HCT116 (cell line): ENCODE results near the gene NCR3LG1. TPM values are rescaled to one million over a fixed set of nuclear protein-coding genes. Genes with fewer than 3 reads are reported as not detected.

Experiments used
- ATAC-seq: fragments of 200-7000 bp; cut with Tn5 transposase; 2 replicates; pipeline ENCODE4 v1.9.1; 2020; ENCODE audit warnings: mild to moderate bottlenecking, moderate library complexity
- BruUV-seq: library from RNA; stranded (reverse); fragments of 400-500 nt; replicated peaks from 2 replicates; lab custom pipeline; 2021; lab: Mats Ljungman, UMichigan
- CTCF ChIA-PET: fragments of 300-600 bp; sonication (Branson Sonifier 250); formaldehyde crosslinking; loops from one replicate; lab custom pipeline; 2021; ENCODE audit warnings: antibody characterized with exemption; lab: Charles Lee
- POLR2A ChIA-PET: fragments of 300-600, 350-600 bp; sonication (Branson Sonifier 250); formaldehyde crosslinking; loops from one replicate; lab custom pipeline; 2021; ENCODE audit warnings: antibody characterized with exemption; lab: Charles Lee
- RAD21 ChIA-PET, 2 experiments: fragments of 300-600 bp; sonication (Branson Sonifier 250); formaldehyde crosslinking; loops; one replicate each; lab custom pipeline; 2023; ENCODE audit warnings: low total read pairs in 2 of 2; ENCODE audit not compliant: uncharacterized antibody in 2 of 2, unreplicated experiment in 2 of 2, low non-redundant PET in 1 of 2; lab: Charles Lee
- DNase-seq: peaks from one replicate; pipeline ENCODE4 v3.0.0-alpha.2; 2010; ENCODE audit warnings: low read depth, low spot score
- H2AFZ ChIP-seq: fragments of 200-600 bp; shearing (Covaris generic), sonication (generic); 2 replicates; pipeline ENCODE4 v1.6.1; 2017; ENCODE audit warnings: low read depth, mixed run types, mixed read lengths, antibody characterized with exemption, low read length; ENCODE audit not compliant: poor library complexity, severe bottlenecking
- H3K27ac ChIP-seq: 2 replicates; pipeline ENCODE4 v1.5.1; 2012; ENCODE audit warnings: low read depth, low read length
- H3K27me3 ChIP-seq: fragments of 200-600 bp; sonication (generic); 2 replicates; pipeline ENCODE4 v1.6.1; 2016; ENCODE audit warnings: mixed run types, low read length, mixed read lengths; ENCODE audit not compliant: insufficient read depth
- H3K36me3 ChIP-seq, 2 experiments: fragments of 200-500 bp in 1 of 2; fragments of 200-600 bp in 1 of 2; sonication (Bioruptor generic) in 1 of 2; sonication (generic) in 1 of 2; 2 replicates each; pipeline versions ENCODE4 v1.5.1 to v1.6.1; 2014 to 2016; ENCODE audit warnings: low read length in 2 of 2, inconsistent platforms in 1 of 2, mixed read lengths in 1 of 2, mixed run types in 1 of 2; ENCODE audit not compliant: insufficient read depth in 2 of 2, control insufficient read depth in 1 of 2
- H3K4me1 ChIP-seq, 2 experiments: fragments of 200-600 bp in 1 of 2; sonication (generic) in 1 of 2; 2 replicates each; pipeline versions ENCODE4 v1.5.1 to v1.6.1; 2012 to 2017; ENCODE audit warnings: low read length in 2 of 2, inconsistent platforms in 1 of 2, mild to moderate bottlenecking in 1 of 2, mixed read lengths in 1 of 2, mixed run types in 1 of 2, moderate library complexity in 1 of 2; ENCODE audit not compliant: insufficient read depth in 2 of 2, control insufficient read depth in 1 of 2
- H3K4me2 ChIP-seq: fragments of 200-600 bp; sonication (generic); 2 replicates; pipeline ENCODE4 v1.6.1; 2017; ENCODE audit warnings: mixed run types, low read length, mixed read lengths
- H3K4me3 ChIP-seq, 2 experiments: fragments of 200-600 bp in 1 of 2; sonication (generic) in 1 of 2; replicated peaks in 1 of 2; 2 replicates each; pipeline ENCODE4 v1.5.1; 2011 to 2016; ENCODE audit warnings: low read length in 2 of 2, control low read depth in 1 of 2, low read depth in 1 of 2, mild to moderate bottlenecking in 1 of 2, mixed read lengths in 1 of 2, mixed run types in 1 of 2
- H3K79me2 ChIP-seq: fragments of 200-600 bp; sonication (generic); 2 replicates; pipeline ENCODE4 v1.6.1; 2017; ENCODE audit warnings: mild to moderate bottlenecking, mixed run types, low read length, moderate library complexity, mixed read lengths; ENCODE audit not compliant: insufficient read depth
- H3K9ac ChIP-seq: fragments of 200-600 bp; sonication (generic); 2 replicates; pipeline ENCODE4 v1.6.1; 2016; ENCODE audit warnings: low read length, mixed read lengths
- H3K9me2 ChIP-seq: fragments of 200-600 bp; sonication (generic), shearing (Covaris generic); 2 replicates; pipeline ENCODE4 v1.6.1; 2017; ENCODE audit warnings: mixed run types, mild to moderate bottlenecking, moderate library complexity; ENCODE audit not compliant: insufficient read depth
- H3K9me3 ChIP-seq, 2 experiments: fragments of 200-500 bp in 1 of 2; fragments of 200-600 bp in 1 of 2; sonication (Bioruptor generic) in 1 of 2; sonication (generic) in 1 of 2; 2 replicates each; pipeline ENCODE4 v1.6.1; 2014 to 2017; ENCODE audit warnings: low read length in 2 of 2, mixed read lengths in 2 of 2, inconsistent platforms in 1 of 2, low read depth in 1 of 2, mild to moderate bottlenecking in 1 of 2, mixed run types in 1 of 2, moderate library complexity in 1 of 2; ENCODE audit not compliant: control insufficient read depth in 1 of 2, insufficient read depth in 1 of 2
- H4K20me1 ChIP-seq: fragments of 200-600 bp; sonication (generic), shearing (Covaris generic); 2 replicates; pipeline ENCODE4 v1.6.1; 2017; ENCODE audit warnings: mixed run types, mild to moderate bottlenecking, moderate library complexity; ENCODE audit not compliant: insufficient read depth
- EGR1 ChIP-seq: IDR thresholded peaks from 2 replicates; pipeline ENCODE4 v1.6.1; 2012; ENCODE audit warnings: low read depth
- EZH2 ChIP-seq: fragments of 200-600 bp; sonication (generic); IDR thresholded peaks from 2 replicates; pipeline ENCODE4 v1.6.1; 2017; ENCODE audit warnings: antibody characterized with exemption, mixed run types
- JUND ChIP-seq: IDR thresholded peaks from 2 replicates; pipeline ENCODE4 v1.6.1; 2012
- POLR2AphosphoS5 ChIP-seq: IDR thresholded peaks from 2 replicates; pipeline ENCODE4 v1.6.1; 2011; ENCODE audit warnings: mild to moderate bottlenecking, low read depth, low read length, moderate library complexity
- SRF ChIP-seq: IDR thresholded peaks from 2 replicates; pipeline ENCODE4 v1.6.1; 2012; ENCODE audit warnings: low read depth
- YY1 ChIP-seq: IDR thresholded peaks from 2 replicates; pipeline ENCODE4 v1.6.1; 2011; ENCODE audit warnings: low read length, low read depth, moderate library complexity, mild to moderate bottlenecking; ENCODE audit not compliant: insufficient replicate concordance; ENCODE audit errors: extremely low read depth
- intact Hi-C: fragments of 100-400 bp; cut with micrococcal nuclease; formaldehyde crosslinking; loops from 2 replicates; pipeline ENCODE4 v1.10.0; 2022
- total RNA-seq: library from RNA; stranded (reverse); gene quantifications from one replicate; pipeline ENCODE4 v1.2.1, GENCODE V29; 2021; ENCODE audit not compliant: unreplicated experiment
- TF ChIP-seq, protein P1 (sequence below): IDR thresholded peaks from 2 replicates; pipeline ENCODE4 v1.6.1; 2011; ENCODE audit warnings: mild to moderate bottlenecking, low read length, moderate library complexity; ENCODE audit not compliant: insufficient replicate concordance; ENCODE audit errors: extremely low read depth
- TF ChIP-seq, protein P2 (sequence below): IDR thresholded peaks from 2 replicates; pipeline ENCODE4 v1.6.1; 2012
- TF ChIP-seq, protein P3 (sequence below), 3 experiments: fragments of 200-600 bp in 1 of 3; sonication (generic) in 1 of 3; IDR thresholded peaks in 2 of 3; conservative IDR thresholded peaks in 1 of 3; 2 replicates each; pipeline ENCODE4 v1.5.1; 2012 to 2017; ENCODE audit warnings: low read depth in 2 of 3, low read length in 2 of 3, antibody characterized with exemption in 1 of 3, borderline replicate concordance in 1 of 3, control low read depth in 1 of 3, mild to moderate bottlenecking in 1 of 3, mixed read lengths in 1 of 3, mixed run types in 1 of 3, moderate library complexity in 1 of 3; ENCODE audit not compliant: insufficient read depth in 1 of 3

The NCR3LG1 gene
- total RNA-seq, 1 experiment from 2014 or later, result 1.5 TPM

DNA sequence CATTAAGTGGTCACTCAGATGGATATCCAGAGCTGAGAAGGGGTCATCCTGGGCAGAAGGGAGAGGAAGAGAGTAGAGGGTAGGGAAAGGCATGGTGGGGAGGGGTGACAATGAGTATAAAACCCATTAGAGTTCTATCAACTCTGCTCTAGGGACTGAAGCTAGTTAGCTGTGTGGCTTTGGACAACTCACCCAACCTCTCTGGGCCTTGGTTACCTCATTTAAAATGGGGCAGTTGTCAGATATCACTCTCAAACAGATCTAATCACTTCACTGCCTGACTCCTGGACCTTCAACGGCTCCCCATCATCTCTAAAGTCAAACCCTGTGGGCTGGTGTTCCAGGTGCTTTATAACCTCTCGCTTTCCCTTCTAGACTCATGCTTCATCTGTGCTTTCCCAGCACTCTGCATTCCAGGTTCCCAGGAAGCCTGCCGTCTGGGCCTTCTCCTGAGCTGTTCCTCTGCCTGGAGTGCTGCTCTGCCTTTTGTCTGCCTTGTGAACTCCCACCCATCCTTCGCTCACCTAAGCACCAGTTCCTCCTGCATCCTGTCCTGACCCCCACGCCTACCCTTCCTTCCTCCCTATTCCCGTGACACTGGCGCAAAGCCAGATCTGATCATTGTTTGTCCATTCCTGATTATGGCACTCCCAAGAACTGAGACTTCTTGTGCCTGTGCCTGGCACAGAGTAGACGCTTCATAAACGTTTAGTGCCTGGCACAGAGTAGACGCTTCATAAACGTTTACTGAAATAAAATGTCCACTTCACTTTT lies 59.2 kb downstream of the NCR3LG1 start:
- no peaks in the 10 kb centered on the region for H4K20me1 ChIP-seq
- intact Hi-C loops, result no loop called here
- no peaks in the 10 kb centered on the region for H3K79me2 ChIP-seq
- peaks cover 10% of the 10 kb centered on the region; the same call in 1 of the 2 replicates for H3K27me3 ChIP-seq
- ChIA-PET CTCF (interaction anchor here (0.8 kb wide), 1 partner anchor 39 kb away, joined by 3 read pairs; no protein-coding TSS in a partner anchor), RAD21 (no interaction called here)
- no peak overlapping the region for H2AFZ ChIP-seq
- H3K27ac ChIP-seq, result no peak overlapping the region
- no peak overlapping the region for H3K4me2 ChIP-seq
- peaks cover 0 to 4% of the 10 kb centered on the region in 2 experiments; a peak in 2 of 4 replicates for H3K4me1 ChIP-seq
- H3K9me2 ChIP-seq, result no peaks in the 10 kb centered on the region
- no peaks in the 10 kb centered on the region for H3K36me3 ChIP-seq
- no peak for DNase-seq
- no peaks in the 10 kb centered on the region for H3K9me3 ChIP-seq
- no peak for ATAC-seq
- no peak overlapping the region for H3K4me3 ChIP-seq
- TF ChIP-seq EGR1 (no peak), YY1 (no peak), POLR2AphosphoS5 (no peak), JUND (no peak), EZH2 (no peak), SRF (no peak)
- TF ChIP-seq, protein P1, sequence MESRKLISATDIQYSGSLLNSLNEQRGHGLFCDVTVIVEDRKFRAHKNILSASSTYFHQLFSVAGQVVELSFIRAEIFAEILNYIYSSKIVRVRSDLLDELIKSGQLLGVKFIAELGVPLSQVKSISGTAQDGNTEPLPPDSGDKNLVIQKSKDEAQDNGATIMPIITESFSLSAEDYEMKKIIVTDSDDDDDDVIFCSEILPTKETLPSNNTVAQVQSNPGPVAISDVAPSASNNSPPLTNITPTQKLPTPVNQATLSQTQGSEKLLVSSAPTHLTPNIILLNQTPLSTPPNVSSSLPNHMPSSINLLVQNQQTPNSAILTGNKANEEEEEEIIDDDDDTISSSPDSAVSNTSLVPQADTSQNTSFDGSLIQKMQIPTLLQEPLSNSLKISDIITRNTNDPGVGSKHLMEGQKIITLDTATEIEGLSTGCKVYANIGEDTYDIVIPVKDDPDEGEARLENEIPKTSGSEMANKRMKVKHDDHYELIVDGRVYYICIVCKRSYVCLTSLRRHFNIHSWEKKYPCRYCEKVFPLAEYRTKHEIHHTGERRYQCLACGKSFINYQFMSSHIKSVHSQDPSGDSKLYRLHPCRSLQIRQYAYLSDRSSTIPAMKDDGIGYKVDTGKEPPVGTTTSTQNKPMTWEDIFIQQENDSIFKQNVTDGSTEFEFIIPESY, result no peak
- TF ChIP-seq, protein P2, sequence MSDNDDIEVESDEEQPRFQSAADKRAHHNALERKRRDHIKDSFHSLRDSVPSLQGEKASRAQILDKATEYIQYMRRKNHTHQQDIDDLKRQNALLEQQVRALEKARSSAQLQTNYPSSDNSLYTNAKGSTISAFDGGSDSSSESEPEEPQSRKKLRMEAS, result no peak
- TF ChIP-seq, protein P3, sequence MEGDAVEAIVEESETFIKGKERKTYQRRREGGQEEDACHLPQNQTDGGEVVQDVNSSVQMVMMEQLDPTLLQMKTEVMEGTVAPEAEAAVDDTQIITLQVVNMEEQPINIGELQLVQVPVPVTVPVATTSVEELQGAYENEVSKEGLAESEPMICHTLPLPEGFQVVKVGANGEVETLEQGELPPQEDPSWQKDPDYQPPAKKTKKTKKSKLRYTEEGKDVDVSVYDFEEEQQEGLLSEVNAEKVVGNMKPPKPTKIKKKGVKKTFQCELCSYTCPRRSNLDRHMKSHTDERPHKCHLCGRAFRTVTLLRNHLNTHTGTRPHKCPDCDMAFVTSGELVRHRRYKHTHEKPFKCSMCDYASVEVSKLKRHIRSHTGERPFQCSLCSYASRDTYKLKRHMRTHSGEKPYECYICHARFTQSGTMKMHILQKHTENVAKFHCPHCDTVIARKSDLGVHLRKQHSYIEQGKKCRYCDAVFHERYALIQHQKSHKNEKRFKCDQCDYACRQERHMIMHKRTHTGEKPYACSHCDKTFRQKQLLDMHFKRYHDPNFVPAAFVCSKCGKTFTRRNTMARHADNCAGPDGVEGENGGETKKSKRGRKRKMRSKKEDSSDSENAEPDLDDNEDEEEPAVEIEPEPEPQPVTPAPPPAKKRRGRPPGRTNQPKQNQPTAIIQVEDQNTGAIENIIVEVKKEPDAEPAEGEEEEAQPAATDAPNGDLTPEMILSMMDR (IDR thresholded peaks at IDR 0.05 in 2 of 3, conservative IDR thresholded peaks at IDR 0.05 in 1 of 3; ENCODE audit: borderline replicate concordance in 1 of 3, insufficient read depth in 1 of 3, low read depth in 2 of 3, low read length in 2 of 3), result no peak
- TF ChIP-seq, all 23 proteins: peak for 0
- BruUV-seq, result no TSS peak
- no peak overlapping the region for H3K9ac ChIP-seq
- POLR2A ChIA-PET, result no interaction called here
